ENCODE measurements around the gene YWHAQ. TPM values are rescaled to one million over a fixed set of nuclear protein-coding genes. Genes with fewer than 3 reads are reported as not detected.
A peak's percentile ranks its signal among the peaks of the same experiment; 100 is the strongest.
"Not testable (repeated sequence)": the region's sequence is repeated elsewhere in the genome, so short reads cannot be mapped to it uniquely, and the experiment has no call there.

YWHAQ gene
- total RNA-seq, 1 donor from 2014 or later = 378 TPM

DNA sequence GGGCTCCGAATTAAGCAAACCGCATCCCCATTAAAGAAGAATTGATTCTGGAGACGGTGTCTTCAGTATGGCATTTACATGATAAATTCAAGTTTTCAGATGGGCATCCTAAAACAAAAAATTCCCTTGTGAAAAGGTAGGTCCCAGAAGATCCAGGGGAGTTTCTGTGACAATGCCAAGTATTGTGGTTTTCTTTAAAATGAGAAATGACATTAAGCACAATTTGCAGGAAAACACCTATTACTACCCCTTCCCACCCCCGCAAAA is 689 bp upstream of the YWHAQ start:
- Mint-ChIP-seq H3K27ac (peak overlapping the region; percentile 96), H3K36me3 (ENCODE audit: insufficient read depth) (peaks cover 20% of the 10 kb centered on the region), H3K4me1 (ENCODE audit: low read depth) (peaks cover 36% of the 10 kb centered on the region), H3K9me3 (ENCODE audit: low read depth) (no peaks in the 10 kb centered on the region), H3K4me3 (ENCODE audit: low read depth) (peak overlapping the region; percentile 77), H3K27me3 (peaks cover 15% of the 10 kb centered on the region)
- DNase-seq (ENCODE audit: low spot score, unreplicated experiment) = no peak
- TF ChIP-seq CTCF (IDR thresholded peaks at IDR 0.05; ENCODE audit: unreplicated experiment) = no peak

DNA sequence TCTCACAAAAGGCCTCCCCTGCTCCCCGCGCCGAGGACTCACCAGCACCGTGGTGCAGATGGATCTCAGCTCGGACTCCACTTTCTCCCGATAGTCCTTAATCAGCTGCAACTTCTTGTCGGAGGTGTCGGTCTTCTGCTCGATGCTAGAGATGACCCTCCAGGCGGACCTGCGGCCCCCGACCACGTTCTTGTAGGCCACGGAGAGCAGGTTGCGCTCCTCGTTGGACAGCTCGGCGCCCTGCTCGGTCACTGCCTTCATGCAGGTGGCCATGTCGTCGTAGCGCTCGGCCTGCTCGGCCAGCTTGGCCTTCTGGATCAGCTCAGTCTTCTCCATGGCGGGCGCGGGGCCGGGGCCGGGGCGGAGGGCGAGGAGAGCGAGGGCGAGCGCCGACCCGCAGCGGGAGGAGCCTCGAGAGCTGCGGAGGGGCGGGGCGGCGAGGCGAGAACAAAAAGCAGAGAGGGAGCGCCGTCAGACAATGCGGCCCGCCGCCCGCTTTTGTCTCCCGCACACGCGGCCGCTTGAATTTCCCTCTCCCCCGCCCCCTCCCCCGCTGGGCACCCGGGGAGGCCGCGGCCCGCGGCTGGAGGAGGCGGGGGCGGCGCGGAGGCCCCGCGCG is 571 bp downstream of the YWHAQ start:
- H3K4me3 Mint-ChIP-seq (ENCODE audit: low read depth) = peak overlapping the region; percentile 99
- H3K27me3 Mint-ChIP-seq = peaks cover 13% of the 10 kb centered on the region
- H3K4me1 Mint-ChIP-seq (ENCODE audit: low read depth) = peaks cover 46% of the 10 kb centered on the region
- no peaks in the 10 kb centered on the region for H3K9me3 Mint-ChIP-seq (ENCODE audit: low read depth)
- DNase-seq (ENCODE audit: low spot score, unreplicated experiment) = peak; percentile 70
- H3K36me3 Mint-ChIP-seq (ENCODE audit: insufficient read depth) = peaks cover 26% of the 10 kb centered on the region
- peak overlapping the region; percentile 99 for H3K27ac Mint-ChIP-seq
- no peak for TF ChIP-seq CTCF (IDR thresholded peaks at IDR 0.05; ENCODE audit: unreplicated experiment)

GRCh38 chr2:9629222-9630116 is 1.3 kb downstream of the YWHAQ start:
- Mint-ChIP-seq H3K4me1 (ENCODE audit: low read depth) (peaks cover 47% of the 10 kb centered on the region), H3K9me3 (ENCODE audit: low read depth) (no peaks in the 10 kb centered on the region)

DNA sequence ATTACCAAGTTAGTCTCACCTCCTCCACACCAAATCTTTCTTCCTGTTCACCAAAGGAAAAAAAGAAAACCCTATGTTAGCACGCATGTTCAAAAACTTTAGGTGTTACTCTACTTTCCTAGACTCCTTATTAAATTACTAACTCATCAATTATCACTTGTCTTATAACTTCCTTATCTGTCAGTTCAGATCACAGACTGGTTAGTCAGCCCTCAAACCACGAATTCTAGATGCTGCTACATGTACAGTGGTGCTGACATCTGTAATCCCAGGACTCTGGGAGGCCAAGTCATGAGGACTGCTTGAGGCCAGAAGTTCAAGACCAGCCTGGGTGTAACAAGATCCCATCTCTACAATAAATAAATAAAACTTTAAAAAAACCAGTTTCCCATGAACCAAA is 3.5 kb downstream of the YWHAQ start:
- Mint-ChIP-seq H3K4me1 (ENCODE audit: low read depth) (peaks cover 49% of the 10 kb centered on the region), H3K36me3 (ENCODE audit: insufficient read depth) (peaks cover 36% of the 10 kb centered on the region), H3K9me3 (ENCODE audit: low read depth) (no peaks in the 10 kb centered on the region), H3K27ac (peak overlapping the region; percentile 60), H3K4me3 (ENCODE audit: low read depth) (peak overlapping the region; percentile 54), H3K27me3 (peaks cover 7% of the 10 kb centered on the region)
- DNase-seq (ENCODE audit: low spot score, unreplicated experiment) = no peak
- TF ChIP-seq CTCF (IDR thresholded peaks at IDR 0.05; ENCODE audit: unreplicated experiment) = no peak

More at GRCh38 chr2:9629222-9630116, 1.3 kb downstream of the YWHAQ start:
- peaks cover 28% of the 10 kb centered on the region for H3K36me3 Mint-ChIP-seq (ENCODE audit: insufficient read depth)
- peak overlapping the region; percentile 99 for H3K27ac Mint-ChIP-seq
- H3K27me3 Mint-ChIP-seq = peaks cover 13% of the 10 kb centered on the region
- peak overlapping the region; percentile 99 for H3K4me3 Mint-ChIP-seq (ENCODE audit: low read depth)
- no peak for TF ChIP-seq CTCF (IDR thresholded peaks at IDR 0.05; ENCODE audit: unreplicated experiment)
- DNase-seq (ENCODE audit: low spot score, unreplicated experiment) = no peak

GRCh38 chr2:9623151-9623550 is 7.6 kb downstream of the YWHAQ start:
- no peaks in the 10 kb centered on the region for H3K9me3 Mint-ChIP-seq (ENCODE audit: low read depth)
- TF ChIP-seq CTCF (IDR thresholded peaks at IDR 0.05; ENCODE audit: unreplicated experiment) = no peak
- DNase-seq (ENCODE audit: low spot score, unreplicated experiment) = no peak
- no peaks in the 10 kb centered on the region for H3K27me3 Mint-ChIP-seq
- no peak overlapping the region for H3K4me3 Mint-ChIP-seq (ENCODE audit: low read depth)
- H3K27ac Mint-ChIP-seq = no peak overlapping the region
- H3K36me3 Mint-ChIP-seq (ENCODE audit: insufficient read depth) = peaks cover 36% of the 10 kb centered on the region
- H3K4me1 Mint-ChIP-seq (ENCODE audit: low read depth) = peaks cover 55% of the 10 kb centered on the region

GRCh38 chr2:9621655-9622054 is 9.1 kb downstream of the YWHAQ start:
- H3K9me3 Mint-ChIP-seq (ENCODE audit: low read depth); DNase-seq (ENCODE audit: low spot score, unreplicated experiment); H3K27ac Mint-ChIP-seq; H3K4me3 Mint-ChIP-seq (ENCODE audit: low read depth); H3K27me3 Mint-ChIP-seq: not testable (repeated sequence)
- peaks cover 41% of the 10 kb centered on the region for H3K4me1 Mint-ChIP-seq (ENCODE audit: low read depth)
- H3K36me3 Mint-ChIP-seq (ENCODE audit: insufficient read depth) = peaks cover 33% of the 10 kb centered on the region

Measured in progenitor cell of endocrine pancreas (in vitro differentiated cells).